ENCODE data around the gene NEU2. TPM values are rescaled to one million over a fixed set of nuclear protein-coding genes. Genes with fewer than 3 reads are reported as not detected.
A peak's percentile ranks its signal among the peaks of the same experiment; 100 is the strongest.
"Not testable (repeated sequence)": the region's sequence is repeated elsewhere in the genome, so short reads cannot be mapped to it uniquely, and the experiment has no call there.

Gene NEU2
- total RNA-seq, 1 donor from 2014 or later, result not detected

- intact Hi-C loops (cut with DNase I), result loop anchor here (10.0 kb wide), 1 partner anchor 357 kb away; the partner anchor contains the start of gene GIGYF2
- DNase-seq (ENCODE audit: low spot score), result peak; percentile 89
These were observed 19.0 kb downstream of the NEU2 start for GRCh38 chr2:233051241-233052149.

- not testable (repeated sequence) for DNase-seq (ENCODE audit: low spot score)
- intact Hi-C loops (cut with DNase I), result loop anchor here (10.0 kb wide), 1 partner anchor 358 kb away; the partner anchor contains the start of gene GIGYF2
These were observed 20.0 kb downstream of the NEU2 start for GRCh38 chr2:233052517-233052916.

- no peak for DNase-seq (ENCODE audit: low spot score)
- intact Hi-C loops (cut with DNase I), result loop anchor here (10.0 kb wide), 1 partner anchor 359 kb away; the partner anchor contains the start of gene GIGYF2
These were observed 21.7 kb downstream of the NEU2 start for GRCh38 chr2:233053928-233054784.

GRCh38 chr2:233055362-233055761 is 22.9 kb downstream of the NEU2 start:
- DNase-seq (ENCODE audit: low spot score), result no peak
- intact Hi-C loops (cut with DNase I), result loop anchor here (10.0 kb wide), 1 partner anchor 361 kb away; the partner anchor contains the start of gene GIGYF2

- DNase-seq (ENCODE audit: low spot score), result no peak
- intact Hi-C loops (cut with DNase I), result loop anchor here (10.0 kb wide), 1 partner anchor 362 kb away; the partner anchor contains the start of gene GIGYF2
These were observed 24.6 kb downstream of the NEU2 start for GRCh38 chr2:233056961-233057605.

- intact Hi-C loops (cut with DNase I), result loop anchor here (10.0 kb wide), 1 partner anchor 364 kb away; the partner anchor contains the start of gene GIGYF2
These were observed 26.5 kb downstream of the NEU2 start for GRCh38 chr2:233058717-233059546.

GRCh38 chr2:233059547-233059796 is 27.0 kb downstream of the NEU2 start:
- no peak for DNase-seq (ENCODE audit: low spot score)
- intact Hi-C loops (cut with DNase I), result loop anchor here (10.0 kb wide), 1 partner anchor 365 kb away; the partner anchor contains the start of gene GIGYF2

More at GRCh38 chr2:233058717-233059546, 26.5 kb downstream of the NEU2 start:
- peak; percentile 17 for DNase-seq (ENCODE audit: low spot score)

GRCh38 chr2:233059797-233060500 is 27.5 kb downstream of the NEU2 start, which contains the start of gene INPP5D:
Gene INPP5D, plus strand, starts transcription at chr2:233060342. Its CDS starts 137 bp downstream, at chr2:233060479.
- intact Hi-C loops (cut with DNase I), result loop anchor here (10.0 kb wide), 1 partner anchor 365 kb away; the partner anchor contains the start of gene GIGYF2
- DNase-seq (ENCODE audit: low spot score), result peak; percentile 88

GRCh38 chr2:233060501-233060979 is 28.1 kb downstream of the NEU2 start:
- intact Hi-C loops (cut with DNase I), result no loop called here
- DNase-seq (ENCODE audit: low spot score), result no peak

GRCh38 chr2:233060980-233061590 is 28.6 kb downstream of the NEU2 start:
- intact Hi-C loops (cut with DNase I), result no loop called here
- DNase-seq (ENCODE audit: low spot score), result no peak

- DNase-seq (ENCODE audit: low spot score), result peak; percentile 85
- intact Hi-C loops (cut with DNase I), result no loop called here
These were observed 29.3 kb downstream of the NEU2 start for GRCh38 chr2:233061591-233062450.

- intact Hi-C loops (cut with DNase I), result no loop called here
- DNase-seq (ENCODE audit: low spot score), result no peak
These were observed 30.0 kb downstream of the NEU2 start for GRCh38 chr2:233062451-233062850.

- intact Hi-C loops (cut with DNase I), result no loop called here
- DNase-seq (ENCODE audit: low spot score), result no peak
These were observed 30.4 kb downstream of the NEU2 start for GRCh38 chr2:233062946-233063268.

- intact Hi-C loops (cut with DNase I), result no loop called here
- DNase-seq (ENCODE audit: low spot score), result no peak
These were observed 30.9 kb downstream of the NEU2 start for GRCh38 chr2:233063269-233063975.

GRCh38 chr2:233063976-233064411 is 31.5 kb downstream of the NEU2 start:
- intact Hi-C loops (cut with DNase I), result no loop called here
- peak; percentile 70 for DNase-seq (ENCODE audit: low spot score)

Data from cardiac septum (tissue), 1 donor.